Testis (tissue), 2 donors: ENCODE data around the gene CARMIL1.

Experiments used
- CTCF ChIP-seq, 3 experiments: fragments of 450-650 bp in 2 of 3; fragments of 200-600 bp in 1 of 3; sonication (generic) in 1 of 3; IDR thresholded peaks; one replicate each; pipeline ENCODE4 v1.5.1; 2016 to 2019; ENCODE audit warnings: antibody characterized with exemption in 3 of 3, mild to moderate bottlenecking in 2 of 3, moderate library complexity in 1 of 3
- POLR2A ChIP-seq: fragments of 450-650 bp; IDR thresholded peaks from one replicate; pipeline ENCODE4 v1.6.1; 2017; ENCODE audit warnings: antibody characterized with exemption, mild to moderate bottlenecking, moderate library complexity

- TF ChIP-seq CTCF (IDR thresholded peaks at IDR 0.05) (no peak), POLR2A (no peak)
These were observed 109.6 kb downstream of the CARMIL1 start for GRCh38 chr6:25388776-25389175.
